ENCODE results near the gene BUB1B.
"Not testable (repeated sequence)": the region's sequence is repeated elsewhere in the genome, so short reads cannot be mapped to it uniquely, and the experiment has no call there.

The BUB1B gene

DNA sequence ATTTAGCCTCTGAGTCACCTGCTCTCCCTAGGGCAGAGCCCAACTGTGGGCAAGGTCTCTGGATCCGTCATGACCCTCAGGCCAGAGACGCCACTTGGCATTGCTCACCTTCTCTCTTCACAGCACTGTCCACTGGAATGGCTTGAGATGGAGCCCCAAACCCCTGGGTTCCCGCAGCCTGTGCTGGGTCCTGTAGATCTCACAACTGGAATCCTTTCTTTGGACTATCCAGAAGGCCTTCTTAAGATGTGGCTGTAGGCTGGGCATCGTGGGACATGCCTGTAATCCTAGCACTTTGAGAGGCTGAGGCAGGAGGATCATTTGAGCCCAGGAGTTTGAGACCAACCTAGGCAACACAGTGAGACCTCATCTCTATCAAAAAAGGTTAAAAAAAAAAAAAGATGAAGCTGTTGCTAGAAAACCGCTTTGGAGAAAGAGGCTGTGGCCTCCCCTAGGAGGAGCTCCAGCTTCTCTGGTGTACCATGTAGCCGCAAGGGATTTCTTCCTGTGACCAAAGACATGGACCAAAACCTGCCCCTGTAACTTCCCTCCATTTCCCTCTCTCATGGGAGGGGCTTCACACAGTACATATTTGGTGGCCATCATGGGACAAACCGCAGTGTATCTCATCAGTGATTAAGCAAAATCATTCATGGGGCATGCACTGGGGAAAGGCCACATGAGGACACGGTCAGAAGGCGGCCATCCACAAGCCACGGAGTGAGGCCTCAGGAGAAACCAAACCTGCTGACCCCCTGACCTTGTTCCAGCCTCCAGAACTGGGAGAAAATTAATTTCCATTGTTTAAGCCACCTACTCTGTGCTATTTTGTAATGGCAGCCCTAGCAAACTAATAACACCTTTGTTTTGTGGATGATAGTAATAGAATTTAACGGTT lies 23.3 kb upstream of the BUB1B start:
- DNase-seq (ENCODE audit: low read depth) = no peak

- DNase-seq (ENCODE audit: low read depth) = not testable (repeated sequence)
Observed at GRCh38 chr15:40138201-40138570, 22.7 kb upstream of the BUB1B start.

DNA sequence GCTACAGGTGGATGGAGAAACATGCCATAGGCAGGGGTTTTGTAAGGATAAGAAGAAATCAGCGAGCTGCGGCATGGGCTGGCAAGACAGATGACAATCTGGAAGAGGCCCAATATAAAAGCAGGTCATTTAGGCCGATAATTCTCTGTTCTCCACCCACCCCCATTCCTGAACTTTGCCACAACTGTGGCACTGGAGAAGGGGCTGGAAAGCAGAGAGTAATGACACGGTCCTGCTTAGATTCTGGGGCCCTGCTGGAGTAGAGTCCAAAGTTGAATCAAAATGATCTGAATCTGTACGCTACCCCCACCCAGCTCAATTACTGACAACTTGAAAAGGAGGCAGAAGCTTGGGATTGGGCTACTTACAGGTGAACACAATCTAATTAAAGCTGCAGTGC lies 18.4 kb upstream of the BUB1B start:
- DNase-seq (ENCODE audit: low read depth) = no peak

DNA sequence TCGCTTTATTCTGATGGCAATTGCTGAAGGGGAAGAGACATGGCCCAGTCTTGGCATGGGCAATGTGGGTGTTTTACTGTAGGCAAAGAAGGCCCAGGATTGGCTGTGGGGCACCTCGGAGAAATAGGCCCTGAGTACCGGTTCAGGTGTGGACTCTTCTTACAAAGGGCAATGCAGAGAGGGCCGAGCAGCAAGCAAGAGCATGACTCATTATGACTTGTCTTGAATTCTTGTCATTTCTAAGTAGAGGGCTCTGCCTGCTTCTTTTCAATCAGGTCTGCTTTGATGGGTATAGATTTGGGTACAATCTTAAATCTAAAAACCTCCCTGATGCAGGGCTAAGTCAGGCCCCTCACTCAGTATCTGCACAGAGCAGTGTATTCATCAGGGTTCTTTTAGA lies 14.8 kb upstream of the BUB1B start:
- DNase-seq (ENCODE audit: low read depth) = no peak

DNA sequence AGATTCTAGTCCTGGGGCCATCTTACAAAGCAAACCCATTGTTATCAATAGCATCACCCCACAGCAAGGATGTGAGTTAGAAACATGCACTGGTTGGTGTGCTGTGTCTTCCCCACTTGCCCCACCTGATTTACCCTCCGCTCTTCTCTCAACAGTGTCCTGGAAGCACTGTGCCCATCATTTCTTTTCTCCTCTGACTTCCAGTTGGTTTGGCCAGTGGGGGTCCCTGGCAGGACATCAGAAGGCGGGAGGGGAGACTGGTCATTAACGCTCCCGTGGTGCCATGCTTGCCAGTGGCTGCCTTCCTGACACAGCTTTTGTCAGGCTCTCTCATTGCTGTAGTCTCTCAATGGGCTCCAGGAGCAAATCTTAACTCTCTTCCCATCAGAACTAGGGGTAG lies 11.5 kb upstream of the BUB1B start:
- DNase-seq (ENCODE audit: low read depth) = no peak

- no peak for DNase-seq (ENCODE audit: low read depth)
Observed at GRCh38 chr15:40150163-40150925, 10.5 kb upstream of the BUB1B start.

DNA sequence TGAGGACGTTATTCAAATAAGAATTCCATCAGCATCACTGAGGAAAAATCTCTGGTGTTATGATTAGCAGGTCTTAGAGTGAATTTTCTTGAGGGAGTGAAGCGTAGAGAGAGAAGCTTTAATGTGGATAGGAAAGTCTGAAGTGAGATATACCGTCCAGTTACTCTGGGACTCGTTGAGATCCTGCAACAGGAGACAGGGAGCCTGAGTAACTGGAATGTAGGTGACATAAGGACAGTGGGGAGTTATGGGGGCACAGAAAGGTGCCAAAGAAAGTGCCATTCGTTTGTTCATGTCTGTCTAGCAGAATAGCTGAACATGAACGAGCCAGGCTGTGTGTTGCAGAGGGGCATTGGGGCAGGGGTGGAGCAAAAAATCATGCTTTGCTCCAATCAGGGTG lies 9.4 kb upstream of the BUB1B start:
- DNase-seq (ENCODE audit: low read depth) = no peak

- DNase-seq (ENCODE audit: low read depth) = no peak
Observed at GRCh38 chr15:40151991-40152390, 8.9 kb upstream of the BUB1B start.

DNA sequence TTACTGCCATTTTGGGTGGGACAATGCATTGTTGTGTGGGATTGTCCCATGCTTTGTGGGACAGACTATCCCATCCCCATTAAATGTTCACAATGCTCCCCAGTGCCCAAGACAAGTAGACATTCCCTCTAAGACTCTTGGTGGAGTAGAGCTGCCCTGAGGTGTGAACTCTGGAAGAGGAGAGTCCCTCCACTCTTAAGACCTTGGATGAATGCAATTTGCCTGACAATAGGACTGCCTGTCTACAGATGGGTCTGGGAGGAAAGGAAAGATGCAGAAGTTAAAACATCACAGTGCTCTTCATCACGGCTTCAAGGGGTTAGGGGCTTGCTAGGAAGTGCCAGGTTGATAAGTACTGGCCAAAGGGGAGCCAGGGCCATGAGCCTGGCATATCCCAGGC lies 6.0 kb upstream of the BUB1B start:
- DNase-seq (ENCODE audit: low read depth) = not testable (repeated sequence)

GRCh38 chr15:40155270-40155910 lies 5.5 kb upstream of the BUB1B start:
- DNase-seq (ENCODE audit: low read depth) = no peak

GRCh38 chr15:40157778-40158447 lies 3.0 kb upstream of the BUB1B start:
- DNase-seq (ENCODE audit: low read depth) = no peak

- DNase-seq (ENCODE audit: low read depth) = no peak
Observed at GRCh38 chr15:40160021-40160420, 848 bp upstream of the BUB1B start.

GRCh38 chr15:40161693-40162391 lies 973 bp downstream of the BUB1B start:
- no peak for DNase-seq (ENCODE audit: low read depth)

GRCh38 chr15:40162552-40162951 lies 1.7 kb downstream of the BUB1B start:
- no peak for DNase-seq (ENCODE audit: low read depth)

DNA sequence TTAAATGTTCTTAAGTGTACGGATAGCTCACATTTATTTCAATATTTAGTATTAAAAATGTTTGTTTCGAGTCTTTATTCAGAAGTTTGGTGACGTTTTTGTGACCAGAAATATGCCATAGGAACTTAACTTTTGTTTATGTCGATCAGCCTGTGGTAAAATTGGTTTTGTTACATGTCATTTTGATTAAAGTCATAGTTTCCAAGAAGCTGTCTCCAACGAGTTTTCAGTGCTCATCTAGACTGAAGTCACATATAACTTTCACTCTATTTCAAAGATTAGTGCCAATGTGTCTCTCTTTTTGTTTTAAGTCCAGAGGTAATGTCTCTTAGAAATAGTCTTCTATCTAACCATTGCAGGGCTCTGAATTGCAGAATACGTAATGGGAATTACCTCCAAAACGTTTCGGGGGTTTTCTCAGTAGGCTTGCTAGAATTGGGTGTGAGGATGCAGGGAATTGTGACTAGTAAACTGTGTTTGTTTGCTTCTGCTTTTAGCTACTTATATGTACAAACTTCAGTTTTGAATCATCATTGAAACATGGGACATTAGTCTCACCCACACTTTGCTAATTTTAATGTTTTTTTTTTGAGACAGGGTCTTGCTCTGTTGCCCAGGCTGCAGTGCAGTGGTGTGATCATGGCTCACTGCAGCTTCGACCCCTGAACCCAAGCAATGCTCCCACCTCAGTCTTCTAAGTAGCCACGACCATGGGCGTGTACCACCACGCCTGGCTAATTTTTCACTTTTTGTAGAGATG lies 3.0 kb downstream of the BUB1B start:
- no peak for DNase-seq (ENCODE audit: low read depth)

GRCh38 chr15:40167374-40167773 lies 6.5 kb downstream of the BUB1B start:
- not testable (repeated sequence) for DNase-seq (ENCODE audit: low read depth)

GRCh38 chr15:40175160-40175559 lies 14.3 kb downstream of the BUB1B start:
- no peak for DNase-seq (ENCODE audit: low read depth)

DNA sequence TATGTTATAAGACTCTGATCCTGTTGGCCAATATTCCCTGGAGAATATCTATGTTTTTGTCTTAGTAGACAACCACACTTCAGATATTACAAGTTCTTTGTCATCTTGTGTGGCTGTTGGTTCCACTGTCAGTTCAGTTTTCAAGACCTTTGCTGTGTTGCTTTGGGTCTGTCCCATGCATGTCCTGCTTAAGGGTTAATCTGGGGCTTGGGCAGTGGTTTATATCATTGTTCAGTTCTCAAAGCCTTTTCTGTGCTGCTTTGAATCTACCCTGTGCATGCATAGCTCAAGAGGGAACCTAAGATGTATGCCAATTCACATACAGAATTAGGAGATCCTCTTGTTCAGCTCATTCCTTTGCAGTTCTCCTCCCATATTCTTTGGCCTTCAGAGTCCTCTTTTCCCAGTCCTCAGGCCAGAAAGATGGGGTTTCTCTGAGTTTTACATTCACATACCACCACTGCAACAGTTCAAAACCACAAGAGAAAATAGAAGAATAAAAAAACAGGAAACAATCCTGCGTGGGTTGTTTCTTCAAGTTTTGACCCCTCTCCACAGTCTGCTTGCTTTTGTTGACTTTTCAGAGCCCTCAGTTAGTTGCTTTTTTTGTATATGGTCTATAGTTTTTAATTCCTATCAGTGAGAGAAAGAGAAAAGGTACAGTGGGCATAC lies 21.6 kb downstream of the BUB1B start:
- no peak for DNase-seq (ENCODE audit: low read depth)

DNA sequence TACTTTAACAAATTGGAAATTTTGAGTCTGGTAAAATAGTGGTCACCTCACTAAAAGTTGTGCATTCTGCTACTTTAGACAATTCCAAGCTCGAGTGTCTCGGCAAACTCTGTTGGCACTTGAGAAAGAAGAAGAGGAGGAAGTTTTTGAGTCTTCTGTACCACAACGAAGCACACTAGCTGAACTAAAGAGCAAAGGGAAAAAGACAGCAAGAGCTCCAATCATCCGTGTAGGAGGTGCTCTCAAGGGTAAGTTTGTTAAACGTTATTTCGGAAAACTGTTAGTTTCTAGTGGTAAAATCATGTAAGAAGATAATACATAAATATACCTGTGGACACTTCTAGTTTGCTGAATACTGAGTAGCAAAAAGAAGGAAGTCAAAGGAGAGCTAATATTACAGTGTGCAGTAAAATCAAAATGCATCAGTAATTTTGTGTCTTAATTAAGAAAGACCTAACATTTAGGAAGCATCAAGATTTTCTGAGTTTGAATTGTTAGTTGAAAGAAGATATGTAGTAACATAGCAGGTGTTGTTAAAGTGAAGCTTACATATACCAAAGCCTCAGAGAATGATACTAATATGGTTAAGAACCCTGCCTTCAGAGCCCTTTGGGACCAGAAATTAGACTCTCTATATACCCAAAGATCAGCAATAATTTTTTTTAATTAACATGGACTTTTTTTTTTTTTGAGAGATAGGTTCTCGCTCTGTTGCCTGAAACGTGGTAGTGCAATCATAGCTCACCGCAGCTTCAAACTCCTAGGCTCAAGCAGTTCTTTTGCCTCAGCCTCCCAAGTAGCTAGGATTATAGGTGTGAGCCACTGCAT lies 23.0 kb downstream of the BUB1B start:
- DNase-seq (ENCODE audit: low read depth) = no peak

Measured in stimulated activated CD8-positive, alpha-beta memory T cell treated with anti-CD3 and anti-CD28 coated beads, Interleukin-12 subunit alpha, Interleukin-12 subunit beta, amount 100 ng/mL, for 1 hour (primary cell).